GM13976 (cell line): ENCODE data around the gene SUCNR1.

Experiments
- DNase-seq: peaks from one replicate; pipeline ENCODE4 v3.0.0; 2012; ENCODE audit warnings: low spot score
- CTCF ChIP-seq: IDR thresholded peaks from 2 replicates; pipeline ENCODE4 v1.5.1; 2012; ENCODE audit warnings: borderline replicate concordance, mild to moderate bottlenecking; ENCODE audit not compliant: insufficient read depth; ENCODE audit errors: extremely low read depth, missing control alignments, control extremely low read depth
- in situ Hi-C: fragments of 300-500 bp; cut with MboI; formaldehyde crosslinking; loops from one replicate; pipeline ENCODE4 v1.12.0; 2022; ENCODE audit warnings: low sequenced_read_pairs, mixed read lengths, inconsistent platforms; ENCODE audit not compliant: unreplicated experiment

SUCNR1 gene

GRCh38 chr3:151909681-151910405 lies 36.4 kb downstream of the SUCNR1 start:
- TF ChIP-seq CTCF, result no peak
- in situ Hi-C loops, result loop anchor here (10.0 kb wide), 1 partner anchor 65 kb away; no protein-coding TSS in a partner anchor

GRCh38 chr3:151911462-151911861 lies 38.0 kb downstream of the SUCNR1 start:
- no peak for DNase-seq
- no peak for TF ChIP-seq CTCF
- in situ Hi-C loops, result loop anchor here (10.0 kb wide), 1 partner anchor 67 kb away; no protein-coding TSS in a partner anchor

More at GRCh38 chr3:151909681-151910405, 36.4 kb downstream of the SUCNR1 start:
- no peak for DNase-seq

GRCh38 chr3:151912028-151912427 lies 38.6 kb downstream of the SUCNR1 start:
- in situ Hi-C loops, result loop anchor here (10.0 kb wide), 1 partner anchor 67 kb away; no protein-coding TSS in a partner anchor
- no peak for DNase-seq
- no peak for TF ChIP-seq CTCF

- in situ Hi-C loops, result loop anchor here (10.0 kb wide), 1 partner anchor 72 kb away; no protein-coding TSS in a partner anchor
- no peak for TF ChIP-seq CTCF
- no peak for DNase-seq
Measured at GRCh38 chr3:151916781-151917180, 43.3 kb downstream of the SUCNR1 start.

- peak; percentile 62 for DNase-seq
- in situ Hi-C loops, result loop anchor here (10.0 kb wide), 1 partner anchor 74 kb away; no protein-coding TSS in a partner anchor
- TF ChIP-seq CTCF, result peak; percentile 45
Measured at GRCh38 chr3:151918253-151919029, 45.0 kb downstream of the SUCNR1 start.

GRCh38 chr3:151919030-151919328 lies 45.5 kb downstream of the SUCNR1 start:
- in situ Hi-C loops, result loop anchor here (10.0 kb wide), 1 partner anchor 74 kb away; no protein-coding TSS in a partner anchor
- DNase-seq, result no peak
- no peak for TF ChIP-seq CTCF
